Testis (tissue), 2 donors: ENCODE measurements around the gene ARL3.

ENCODE experiments used
- POLR2A ChIP-seq: fragments of 450-650 bp; IDR thresholded peaks from one replicate; pipeline ENCODE4 v1.6.1; 2017; ENCODE audit warnings: antibody characterized with exemption, mild to moderate bottlenecking, moderate library complexity
- TF ChIP-seq, protein P1 (sequence below), 3 experiments: fragments of 450-650 bp in 2 of 3; fragments of 200-600 bp in 1 of 3; sonication (generic) in 1 of 3; IDR thresholded peaks; one replicate each; pipeline ENCODE4 v1.5.1; 2016 to 2019; ENCODE audit warnings: antibody characterized with exemption in 3 of 3, mild to moderate bottlenecking in 2 of 3, moderate library complexity in 1 of 3

DNA sequence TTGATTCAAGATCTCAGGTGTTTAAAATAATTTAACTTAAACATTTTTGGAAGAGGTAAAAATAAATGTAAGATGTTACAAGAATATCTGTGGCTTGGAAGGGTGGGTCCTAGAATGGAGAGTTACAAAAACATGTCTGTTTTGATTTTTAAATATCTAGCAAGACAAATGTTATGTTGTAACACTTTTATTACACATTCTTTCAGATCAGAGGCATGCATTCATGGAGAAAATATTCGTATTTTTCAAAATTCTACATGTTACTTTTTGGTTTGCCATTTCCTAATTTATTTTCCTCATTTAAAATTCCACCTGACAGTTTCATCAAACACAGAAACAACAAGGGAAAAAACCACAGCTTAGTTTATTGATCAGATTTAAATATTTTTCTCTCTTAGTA, 39.5 kb upstream of the ARL3 start:
- TF ChIP-seq, protein P1, sequence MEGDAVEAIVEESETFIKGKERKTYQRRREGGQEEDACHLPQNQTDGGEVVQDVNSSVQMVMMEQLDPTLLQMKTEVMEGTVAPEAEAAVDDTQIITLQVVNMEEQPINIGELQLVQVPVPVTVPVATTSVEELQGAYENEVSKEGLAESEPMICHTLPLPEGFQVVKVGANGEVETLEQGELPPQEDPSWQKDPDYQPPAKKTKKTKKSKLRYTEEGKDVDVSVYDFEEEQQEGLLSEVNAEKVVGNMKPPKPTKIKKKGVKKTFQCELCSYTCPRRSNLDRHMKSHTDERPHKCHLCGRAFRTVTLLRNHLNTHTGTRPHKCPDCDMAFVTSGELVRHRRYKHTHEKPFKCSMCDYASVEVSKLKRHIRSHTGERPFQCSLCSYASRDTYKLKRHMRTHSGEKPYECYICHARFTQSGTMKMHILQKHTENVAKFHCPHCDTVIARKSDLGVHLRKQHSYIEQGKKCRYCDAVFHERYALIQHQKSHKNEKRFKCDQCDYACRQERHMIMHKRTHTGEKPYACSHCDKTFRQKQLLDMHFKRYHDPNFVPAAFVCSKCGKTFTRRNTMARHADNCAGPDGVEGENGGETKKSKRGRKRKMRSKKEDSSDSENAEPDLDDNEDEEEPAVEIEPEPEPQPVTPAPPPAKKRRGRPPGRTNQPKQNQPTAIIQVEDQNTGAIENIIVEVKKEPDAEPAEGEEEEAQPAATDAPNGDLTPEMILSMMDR (IDR thresholded peaks at IDR 0.05): no peak
- no peak for TF ChIP-seq POLR2A
